Measurements from ENCODE around the gene PDE3A. TPM values are rescaled to one million over a fixed set of nuclear protein-coding genes. Genes with fewer than 3 reads are reported as not detected.

PDE3A gene
- total RNA-seq, 1 experiment from 2014 or later = 0.12 TPM

DNA sequence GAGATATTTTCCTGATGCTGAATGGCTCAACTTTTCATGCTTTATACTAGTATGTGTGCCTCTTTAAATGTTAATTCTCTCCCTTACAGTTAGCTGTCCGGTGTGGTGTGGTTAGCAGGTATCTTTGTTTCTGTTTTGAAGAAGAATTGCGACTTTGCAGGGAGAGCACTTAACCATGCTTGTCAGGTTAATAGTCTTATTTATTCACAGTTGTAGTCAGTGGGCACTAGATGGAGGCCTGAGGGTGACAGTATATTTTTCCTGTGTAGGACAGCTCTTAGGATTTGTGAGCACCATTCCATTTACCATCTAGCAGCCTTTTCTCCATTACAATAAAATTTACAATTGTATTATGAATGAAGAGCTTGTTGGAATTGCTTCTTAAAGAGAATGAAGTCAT is 34.9 kb downstream of the PDE3A start:
- no peaks in the 10 kb centered on the region for H4K20me1 ChIP-seq (ENCODE audit: insufficient read depth)
- TF ChIP-seq ZNF274 (IDR thresholded peaks at IDR 0.05; ENCODE audit: low read depth, low read length) = no peak
- TF ChIP-seq JUND (IDR thresholded peaks at IDR 0.05) = no peak
- no peak for TF ChIP-seq FOSL1 (IDR thresholded peaks at IDR 0.05; ENCODE audit: low read depth)
- TF ChIP-seq, protein P1, sequence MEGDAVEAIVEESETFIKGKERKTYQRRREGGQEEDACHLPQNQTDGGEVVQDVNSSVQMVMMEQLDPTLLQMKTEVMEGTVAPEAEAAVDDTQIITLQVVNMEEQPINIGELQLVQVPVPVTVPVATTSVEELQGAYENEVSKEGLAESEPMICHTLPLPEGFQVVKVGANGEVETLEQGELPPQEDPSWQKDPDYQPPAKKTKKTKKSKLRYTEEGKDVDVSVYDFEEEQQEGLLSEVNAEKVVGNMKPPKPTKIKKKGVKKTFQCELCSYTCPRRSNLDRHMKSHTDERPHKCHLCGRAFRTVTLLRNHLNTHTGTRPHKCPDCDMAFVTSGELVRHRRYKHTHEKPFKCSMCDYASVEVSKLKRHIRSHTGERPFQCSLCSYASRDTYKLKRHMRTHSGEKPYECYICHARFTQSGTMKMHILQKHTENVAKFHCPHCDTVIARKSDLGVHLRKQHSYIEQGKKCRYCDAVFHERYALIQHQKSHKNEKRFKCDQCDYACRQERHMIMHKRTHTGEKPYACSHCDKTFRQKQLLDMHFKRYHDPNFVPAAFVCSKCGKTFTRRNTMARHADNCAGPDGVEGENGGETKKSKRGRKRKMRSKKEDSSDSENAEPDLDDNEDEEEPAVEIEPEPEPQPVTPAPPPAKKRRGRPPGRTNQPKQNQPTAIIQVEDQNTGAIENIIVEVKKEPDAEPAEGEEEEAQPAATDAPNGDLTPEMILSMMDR (IDR thresholded peaks at IDR 0.05 in 2 of 3, conservative IDR thresholded peaks at IDR 0.05 in 1 of 3; ENCODE audit: borderline replicate concordance in 1 of 3, insufficient read depth in 1 of 3, low read depth in 2 of 3, low read length in 2 of 3) = no peak
- TF ChIP-seq SP1 (IDR thresholded peaks at IDR 0.05; ENCODE audit: low read depth) = no peak
- no peak for TF ChIP-seq RAD21 (IDR thresholded peaks at IDR 0.05; ENCODE audit: low read depth)
- TF ChIP-seq, protein P2, sequence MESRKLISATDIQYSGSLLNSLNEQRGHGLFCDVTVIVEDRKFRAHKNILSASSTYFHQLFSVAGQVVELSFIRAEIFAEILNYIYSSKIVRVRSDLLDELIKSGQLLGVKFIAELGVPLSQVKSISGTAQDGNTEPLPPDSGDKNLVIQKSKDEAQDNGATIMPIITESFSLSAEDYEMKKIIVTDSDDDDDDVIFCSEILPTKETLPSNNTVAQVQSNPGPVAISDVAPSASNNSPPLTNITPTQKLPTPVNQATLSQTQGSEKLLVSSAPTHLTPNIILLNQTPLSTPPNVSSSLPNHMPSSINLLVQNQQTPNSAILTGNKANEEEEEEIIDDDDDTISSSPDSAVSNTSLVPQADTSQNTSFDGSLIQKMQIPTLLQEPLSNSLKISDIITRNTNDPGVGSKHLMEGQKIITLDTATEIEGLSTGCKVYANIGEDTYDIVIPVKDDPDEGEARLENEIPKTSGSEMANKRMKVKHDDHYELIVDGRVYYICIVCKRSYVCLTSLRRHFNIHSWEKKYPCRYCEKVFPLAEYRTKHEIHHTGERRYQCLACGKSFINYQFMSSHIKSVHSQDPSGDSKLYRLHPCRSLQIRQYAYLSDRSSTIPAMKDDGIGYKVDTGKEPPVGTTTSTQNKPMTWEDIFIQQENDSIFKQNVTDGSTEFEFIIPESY (IDR thresholded peaks at IDR 0.05; ENCODE audit: extremely low read depth, insufficient replicate concordance, low read length) = no peak
- TF ChIP-seq, protein P3, sequence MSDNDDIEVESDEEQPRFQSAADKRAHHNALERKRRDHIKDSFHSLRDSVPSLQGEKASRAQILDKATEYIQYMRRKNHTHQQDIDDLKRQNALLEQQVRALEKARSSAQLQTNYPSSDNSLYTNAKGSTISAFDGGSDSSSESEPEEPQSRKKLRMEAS (IDR thresholded peaks at IDR 0.05) = no peak
- no peak for TF ChIP-seq EZH2 (IDR thresholded peaks at IDR 0.05)
- no peak for TF ChIP-seq EGR1 (IDR thresholded peaks at IDR 0.05; ENCODE audit: low read depth)
- no peak for TF ChIP-seq POLR2AphosphoS5 (IDR thresholded peaks at IDR 0.05; ENCODE audit: low read depth, low read length)
- H3K9me3 ChIP-seq (ENCODE audit: control insufficient read depth in 1 of 2, insufficient read depth in 1 of 2, low read depth in 1 of 2, low read length in 2 of 2) = no peaks in the 10 kb centered on the region
- no peak overlapping the region for H3K4me2 ChIP-seq (ENCODE audit: low read length)
- no peak overlapping the region for H3K9ac ChIP-seq (ENCODE audit: low read length)
- no peak overlapping the region for H3K4me3 ChIP-seq (replicated peaks in 1 of 2; ENCODE audit: low read depth in 1 of 2, low read length in 2 of 2)
- intact Hi-C loops (cut with micrococcal nuclease) = no loop called here
- no peaks in the 10 kb centered on the region for H3K79me2 ChIP-seq (ENCODE audit: insufficient read depth, low read length)
- ChIA-PET POLR2A (no interaction called here), RAD21 (ENCODE audit: low non-redundant PET in 1 of 2, low total read pairs in 2 of 2, uncharacterized antibody in 2 of 2, unreplicated experiment in 2 of 2) (no interaction called here), CTCF (no interaction called here)
- H3K9me2 ChIP-seq (ENCODE audit: insufficient read depth) = no peaks in the 10 kb centered on the region
- H2AFZ ChIP-seq (ENCODE audit: low read depth, low read length, poor library complexity, severe bottlenecking) = no peak overlapping the region
- no peaks in the 10 kb centered on the region for H3K4me1 ChIP-seq (ENCODE audit: control insufficient read depth in 1 of 2, insufficient read depth in 2 of 2, low read length in 2 of 2)
- no peak for ATAC-seq
- no TSS peak for BruUV-seq (replicated peaks)
- no peaks in the 10 kb centered on the region for H3K27me3 ChIP-seq (ENCODE audit: insufficient read depth, low read length)
- no peak for DNase-seq (ENCODE audit: low read depth, low spot score)
- H3K27ac ChIP-seq (ENCODE audit: low read depth, low read length) = no peak overlapping the region
- no peaks in the 10 kb centered on the region for H3K36me3 ChIP-seq (ENCODE audit: control insufficient read depth in 1 of 2, insufficient read depth in 2 of 2, low read length in 2 of 2)

Data from HCT116 (cell line).